Mammary epithelial cell (primary cell): Measurements from ENCODE around the gene BTBD16.

ENCODE experiments used
- EZH2 ChIP-seq: IDR thresholded peaks from 2 replicates; pipeline ENCODE4 v1.6.1; 2012; ENCODE audit warnings: low read length, inconsistent platforms, borderline replicate concordance
- TF ChIP-seq, protein P1 (sequence below), 2 donors: IDR thresholded peaks in 1 of 2; conservative IDR thresholded peaks in 1 of 2; 2 replicates each; pipeline ENCODE4 v1.5.1; 2011 to 2012; ENCODE audit warnings: inconsistent platforms in 2 of 2, low read length in 2 of 2, mild to moderate bottlenecking in 2 of 2, control low read depth in 1 of 2, low read depth in 1 of 2; ENCODE audit not compliant: insufficient read depth in 1 of 2; ENCODE audit errors: extremely low read depth in 1 of 2

GRCh38 chr10:122264436-122264835, 6.7 kb upstream of the BTBD16 start:
- TF ChIP-seq, protein P1, sequence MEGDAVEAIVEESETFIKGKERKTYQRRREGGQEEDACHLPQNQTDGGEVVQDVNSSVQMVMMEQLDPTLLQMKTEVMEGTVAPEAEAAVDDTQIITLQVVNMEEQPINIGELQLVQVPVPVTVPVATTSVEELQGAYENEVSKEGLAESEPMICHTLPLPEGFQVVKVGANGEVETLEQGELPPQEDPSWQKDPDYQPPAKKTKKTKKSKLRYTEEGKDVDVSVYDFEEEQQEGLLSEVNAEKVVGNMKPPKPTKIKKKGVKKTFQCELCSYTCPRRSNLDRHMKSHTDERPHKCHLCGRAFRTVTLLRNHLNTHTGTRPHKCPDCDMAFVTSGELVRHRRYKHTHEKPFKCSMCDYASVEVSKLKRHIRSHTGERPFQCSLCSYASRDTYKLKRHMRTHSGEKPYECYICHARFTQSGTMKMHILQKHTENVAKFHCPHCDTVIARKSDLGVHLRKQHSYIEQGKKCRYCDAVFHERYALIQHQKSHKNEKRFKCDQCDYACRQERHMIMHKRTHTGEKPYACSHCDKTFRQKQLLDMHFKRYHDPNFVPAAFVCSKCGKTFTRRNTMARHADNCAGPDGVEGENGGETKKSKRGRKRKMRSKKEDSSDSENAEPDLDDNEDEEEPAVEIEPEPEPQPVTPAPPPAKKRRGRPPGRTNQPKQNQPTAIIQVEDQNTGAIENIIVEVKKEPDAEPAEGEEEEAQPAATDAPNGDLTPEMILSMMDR (conservative IDR thresholded peaks at IDR 0.05 in 1 of 2, IDR thresholded peaks at IDR 0.05 in 1 of 2; ENCODE audit: extremely low read depth in 1 of 2, insufficient read depth in 1 of 2, low read depth in 1 of 2, low read length in 2 of 2): no peak
- no peak for TF ChIP-seq EZH2
